Omental fat pad (tissue), 4 donors: ENCODE results near the gene PDGFD. TPM values are rescaled to one million over a fixed set of nuclear protein-coding genes. Genes with fewer than 3 reads are reported as not detected.

ENCODE experiments used
- ATAC-seq: fragments of 150-250 bp; one replicate; pipeline ENCODE4 v1.9.1; 2016; ENCODE audit warnings: mild to moderate bottlenecking, moderate library complexity; ENCODE audit not compliant: low FRiP score
- DNase-seq: peaks from one replicate; pipeline ENCODE4 v3.0.0-alpha.2; 2019; ENCODE audit warnings: low spot score
- total RNA-seq, 4 donors: library from RNA; depleted of rRNA; stranded (reverse); fragments of >200 nt; gene quantifications; one replicate each; pipeline ENCODE4 v1.1.0, GENCODE V29; 2016
- TF ChIP-seq, protein P1 (sequence below), 3 donors: fragments of 450-650 bp; IDR thresholded peaks; one replicate each; pipeline ENCODE4 v1.5.1; 2016 to 2017; ENCODE audit warnings: antibody characterized with exemption in 3 of 3, mild to moderate bottlenecking in 3 of 3, moderate library complexity in 2 of 3

Gene PDGFD
- total RNA-seq, 4 donors from 2014 or later, result 11.3 to 63.1 (median 38.9) TPM

DNA sequence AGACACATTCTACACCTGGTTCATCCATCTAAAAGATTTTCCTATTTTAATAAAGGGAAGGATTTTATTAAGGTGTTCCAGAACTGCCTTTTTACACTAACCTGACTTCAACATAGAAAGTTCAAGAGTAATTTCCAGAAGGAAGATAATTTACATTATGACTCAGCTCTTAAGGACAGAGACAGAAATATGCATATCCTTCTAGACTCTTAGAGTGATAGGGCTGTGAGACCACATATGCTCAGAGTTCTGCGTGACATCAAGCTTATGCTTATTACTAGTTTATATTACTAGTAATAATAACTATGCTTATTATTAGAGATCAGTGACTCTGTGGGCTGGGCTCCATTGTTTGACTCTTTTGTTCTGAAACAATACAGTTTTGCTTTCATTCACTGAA lies 4.6 kb downstream of the PDGFD start:
- ATAC-seq (no peak), DNase-seq (no peak)
- TF ChIP-seq, protein P1, sequence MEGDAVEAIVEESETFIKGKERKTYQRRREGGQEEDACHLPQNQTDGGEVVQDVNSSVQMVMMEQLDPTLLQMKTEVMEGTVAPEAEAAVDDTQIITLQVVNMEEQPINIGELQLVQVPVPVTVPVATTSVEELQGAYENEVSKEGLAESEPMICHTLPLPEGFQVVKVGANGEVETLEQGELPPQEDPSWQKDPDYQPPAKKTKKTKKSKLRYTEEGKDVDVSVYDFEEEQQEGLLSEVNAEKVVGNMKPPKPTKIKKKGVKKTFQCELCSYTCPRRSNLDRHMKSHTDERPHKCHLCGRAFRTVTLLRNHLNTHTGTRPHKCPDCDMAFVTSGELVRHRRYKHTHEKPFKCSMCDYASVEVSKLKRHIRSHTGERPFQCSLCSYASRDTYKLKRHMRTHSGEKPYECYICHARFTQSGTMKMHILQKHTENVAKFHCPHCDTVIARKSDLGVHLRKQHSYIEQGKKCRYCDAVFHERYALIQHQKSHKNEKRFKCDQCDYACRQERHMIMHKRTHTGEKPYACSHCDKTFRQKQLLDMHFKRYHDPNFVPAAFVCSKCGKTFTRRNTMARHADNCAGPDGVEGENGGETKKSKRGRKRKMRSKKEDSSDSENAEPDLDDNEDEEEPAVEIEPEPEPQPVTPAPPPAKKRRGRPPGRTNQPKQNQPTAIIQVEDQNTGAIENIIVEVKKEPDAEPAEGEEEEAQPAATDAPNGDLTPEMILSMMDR (IDR thresholded peaks at IDR 0.05), result no peak

DNA sequence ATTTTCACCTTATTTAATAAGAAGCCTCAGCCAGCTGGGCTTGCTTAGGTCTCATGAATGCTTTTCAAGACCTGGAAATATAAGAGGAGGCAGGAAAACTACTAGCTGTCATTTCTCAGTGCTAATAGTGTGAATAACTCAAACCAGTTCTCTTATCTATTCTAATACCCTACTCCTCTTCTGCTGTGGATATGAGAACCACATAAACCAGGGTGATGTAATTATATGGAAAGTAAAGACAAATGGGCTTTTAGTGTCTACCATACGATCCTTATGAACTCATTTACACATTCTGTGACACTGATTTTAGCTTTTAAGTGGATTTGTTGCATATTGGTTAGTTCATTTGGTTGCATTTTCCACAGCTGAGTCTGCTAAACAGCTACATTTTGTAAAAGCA lies 8.6 kb downstream of the PDGFD start:
- TF ChIP-seq, protein P1 (IDR thresholded peaks at IDR 0.05), result no peak

DNA sequence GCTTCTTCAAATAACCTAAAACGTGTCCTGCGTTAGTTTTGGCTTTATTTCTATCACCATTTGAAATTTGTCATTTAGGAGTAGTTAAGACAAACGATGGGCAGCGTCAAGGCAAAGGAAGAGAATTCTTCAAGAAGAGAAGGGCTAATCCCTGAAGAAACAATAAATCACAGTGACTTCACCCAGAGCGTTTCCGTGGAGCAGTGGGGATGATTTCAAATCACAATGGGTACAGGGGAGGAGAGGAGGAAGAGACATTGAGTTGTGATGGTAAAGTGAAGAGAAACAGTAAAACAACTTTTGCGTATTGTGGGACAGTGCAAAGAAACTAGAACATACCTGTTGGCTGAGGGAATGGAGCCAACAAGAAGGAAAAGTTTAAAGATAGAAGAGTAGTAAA lies 9.7 kb downstream of the PDGFD start:
- TF ChIP-seq, protein P1 (IDR thresholded peaks at IDR 0.05), result no peak
- ATAC-seq, result no peak
- no peak for DNase-seq

More for the DNA sequence above, 8.6 kb downstream of the PDGFD start:
- DNase-seq, result no peak
- ATAC-seq, result no peak

DNA sequence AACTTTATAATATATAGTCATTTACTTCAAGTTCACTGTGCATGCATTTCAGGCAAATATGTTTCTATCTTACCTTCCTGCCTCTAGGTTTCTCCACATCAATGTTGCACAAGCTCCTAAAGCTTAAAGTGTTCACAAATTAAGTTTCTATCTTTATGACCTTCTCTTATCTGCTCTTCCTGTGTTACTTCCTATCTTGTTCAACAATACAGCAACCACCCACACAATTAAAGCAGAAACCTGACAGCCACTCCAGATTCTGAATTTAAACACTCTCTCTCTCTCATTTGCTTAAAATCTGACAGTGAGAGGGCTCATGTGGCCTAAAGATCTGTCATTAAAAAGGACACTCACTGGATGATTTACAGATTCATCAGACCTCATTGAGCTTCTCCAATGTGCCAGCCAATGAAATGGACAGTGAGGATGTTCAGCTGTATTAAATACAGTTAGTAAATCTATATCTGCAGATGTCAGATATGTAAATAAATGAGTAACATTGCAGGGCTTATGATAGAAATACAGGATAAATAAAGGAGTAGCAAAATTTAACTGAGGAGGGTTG lies 10.9 kb downstream of the PDGFD start:
- TF ChIP-seq, protein P1 (IDR thresholded peaks at IDR 0.05), result no peak
- DNase-seq (no peak), ATAC-seq (no peak)

DNA sequence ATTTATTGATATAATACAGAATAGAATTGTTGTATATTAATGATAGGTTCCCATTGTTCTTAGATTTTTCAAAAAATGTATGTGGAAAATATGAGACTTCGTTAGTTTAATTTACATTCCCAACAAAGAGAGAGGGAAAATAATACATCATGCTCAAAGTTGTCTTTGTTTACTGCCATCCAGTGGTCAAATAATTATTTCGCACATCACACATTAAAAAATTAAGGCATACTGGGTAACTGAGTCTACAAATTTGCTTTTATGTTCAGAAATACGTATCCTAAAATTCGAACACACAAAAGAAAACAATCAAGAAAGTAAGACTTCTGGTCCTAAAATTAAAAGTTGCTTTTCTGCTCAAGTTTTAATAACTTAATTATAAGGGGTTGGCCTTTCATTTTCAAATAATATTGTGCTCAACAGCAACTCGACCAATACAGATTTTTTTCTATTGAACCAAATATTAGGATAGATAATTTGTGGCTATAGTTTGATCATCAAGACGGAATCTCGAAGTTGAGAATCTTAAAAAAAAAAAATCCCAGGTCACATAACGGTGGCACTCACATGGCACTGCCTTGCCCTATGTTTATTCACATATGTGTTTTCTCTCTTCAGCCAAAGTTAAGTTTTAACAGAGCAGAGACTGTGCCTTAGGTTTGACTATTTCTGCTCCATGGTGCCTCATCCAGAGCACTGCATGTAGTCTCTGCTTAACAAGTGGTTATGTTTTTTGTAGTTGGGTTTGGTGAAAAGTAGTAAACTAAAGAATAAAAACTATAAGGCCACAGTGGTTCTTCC lies 12.3 kb downstream of the PDGFD start:
- TF ChIP-seq, protein P1 (IDR thresholded peaks at IDR 0.05), result no peak
- DNase-seq (no peak), ATAC-seq (no peak)

DNA sequence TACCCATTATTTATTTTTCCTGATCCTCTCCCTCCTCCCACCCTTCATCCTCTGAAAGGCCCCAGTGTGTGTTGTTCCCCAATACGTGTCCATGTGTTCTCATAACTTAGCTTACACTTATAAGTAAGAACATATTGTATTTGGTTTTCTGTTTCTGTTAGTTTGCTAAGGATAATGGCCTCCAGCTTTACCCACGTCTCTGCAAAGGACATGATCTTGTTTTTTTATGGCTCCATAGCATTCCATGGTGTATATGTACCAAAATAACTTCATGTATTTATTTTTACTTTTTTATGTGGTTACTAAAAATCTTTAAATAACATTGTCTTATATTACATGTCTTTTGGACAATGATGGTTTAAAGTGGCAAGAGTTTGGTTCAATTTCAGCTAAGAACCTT lies 15.2 kb downstream of the PDGFD start:
- DNase-seq (no peak), ATAC-seq (no peak)
- TF ChIP-seq, protein P1 (IDR thresholded peaks at IDR 0.05), result no peak

DNA sequence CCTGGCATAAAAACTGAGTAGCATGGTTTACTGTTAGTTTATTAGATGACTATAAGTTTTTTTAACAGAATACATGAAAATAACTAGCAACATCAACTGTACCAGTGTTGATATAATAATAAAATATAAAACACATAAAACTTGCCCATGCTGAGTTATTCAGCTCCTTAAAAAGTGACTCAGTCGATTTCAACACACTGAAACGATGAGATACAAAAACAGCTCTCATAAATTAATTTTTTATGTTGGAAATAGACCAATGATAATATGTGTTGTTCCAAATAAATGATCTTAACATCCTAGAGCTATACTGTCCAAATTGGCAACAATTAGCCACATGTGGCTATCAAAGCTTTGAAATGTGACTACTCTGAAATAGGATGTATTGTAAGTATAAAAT lies 15.9 kb downstream of the PDGFD start:
- ATAC-seq, result peak; percentile 68
- no peak for DNase-seq
- TF ChIP-seq, protein P1 (IDR thresholded peaks at IDR 0.05), result no peak
